Measurements from ENCODE around the gene CSNK1E.

DNA sequence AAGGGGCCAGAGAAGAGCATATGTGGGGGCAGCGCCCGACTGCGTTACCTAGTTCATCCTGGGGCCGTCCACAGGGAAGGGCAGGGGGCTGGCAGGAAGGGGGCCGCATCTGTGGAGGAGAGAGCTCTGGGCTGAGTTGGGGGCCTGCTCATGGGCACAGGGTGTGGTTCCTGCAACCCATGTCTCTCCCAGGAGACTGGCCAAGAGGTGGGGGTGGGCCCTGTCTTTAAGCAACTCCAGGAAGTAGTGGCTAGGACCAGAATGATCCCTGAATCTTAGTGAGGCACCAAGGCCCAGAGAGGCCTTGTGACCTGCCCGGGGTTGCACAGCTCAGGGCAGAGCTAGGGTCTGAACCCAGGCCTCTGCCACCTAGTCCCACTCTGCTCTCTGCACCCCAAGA lies 21.9 kb downstream of the CSNK1E start:
- TF ChIP-seq CTCF (IDR thresholded peaks at IDR 0.05) (no peak), POLR2A (IDR thresholded peaks at IDR 0.05) (no peak)
